Mesenchymal stem cell (in vitro differentiated cells and primary cell): Measurements from ENCODE around the gene TBC1D26. TPM values are rescaled to one million over a fixed set of nuclear protein-coding genes. Genes with fewer than 3 reads are reported as not detected.

Experiments used
- small RNA-seq: library from polyadenylated mRNA; stranded (forward); fragments of <200 nt; extraction: miRNeasy Mini kit (QIAGEN cat#:217004); gene quantifications from one replicate; pipeline ENCODE3, GENCODE V24; 2013; ENCODE audit warnings: low read depth

Gene TBC1D26

Small RNA genes lying within 50 kb of the gene (small RNA-seq; reads per million reads assigned to genes)
- gene AC015922.1 (not detected), gene RNA5SP436 (not detected)
